Duodenal mucosa (tissue), 2 donors: ENCODE data around the gene SGMS1.
"Not testable (repeated sequence)": the region's sequence is repeated elsewhere in the genome, so short reads cannot be mapped to it uniquely, and the experiment has no call there.

Experiments
- H3K27ac ChIP-seq: one replicate; pipeline ENCODE4 v1.7.0; 2013; ENCODE audit warnings: low read depth, low read length
- H3K27me3 ChIP-seq, 2 donors: one replicate each; pipeline ENCODE4 v1.7.0; 2013; ENCODE audit warnings: low read length in 2 of 2, control low read depth in 1 of 2; ENCODE audit not compliant: insufficient read depth in 2 of 2, control insufficient read depth in 1 of 2
- H3K36me3 ChIP-seq, 2 donors: one replicate each; pipeline ENCODE4 v1.7.0; 2013; ENCODE audit warnings: low read length in 2 of 2, control low read depth in 1 of 2; ENCODE audit not compliant: insufficient read depth in 2 of 2, control insufficient read depth in 1 of 2
- H3K4me1 ChIP-seq, 2 donors: one replicate each; pipeline ENCODE4 v1.7.0; 2013; ENCODE audit warnings: low read length in 2 of 2, control low read depth in 1 of 2; ENCODE audit not compliant: insufficient read depth in 2 of 2, control insufficient read depth in 1 of 2
- H3K4me3 ChIP-seq, 2 donors: one replicate each; pipeline ENCODE4 v1.7.0; 2013; ENCODE audit warnings: low read length in 2 of 2, low read depth in 1 of 2
- H3K9ac ChIP-seq, 2 donors: one replicate each; pipeline ENCODE4 v1.7.0; 2013; ENCODE audit warnings: low read length in 2 of 2, low read depth in 1 of 2
- H3K9me3 ChIP-seq, 2 donors: one replicate each; pipeline ENCODE4 v1.7.0; 2013; ENCODE audit warnings: low read length in 2 of 2, control low read depth in 1 of 2; ENCODE audit not compliant: control insufficient read depth in 1 of 2

SGMS1 gene

DNA sequence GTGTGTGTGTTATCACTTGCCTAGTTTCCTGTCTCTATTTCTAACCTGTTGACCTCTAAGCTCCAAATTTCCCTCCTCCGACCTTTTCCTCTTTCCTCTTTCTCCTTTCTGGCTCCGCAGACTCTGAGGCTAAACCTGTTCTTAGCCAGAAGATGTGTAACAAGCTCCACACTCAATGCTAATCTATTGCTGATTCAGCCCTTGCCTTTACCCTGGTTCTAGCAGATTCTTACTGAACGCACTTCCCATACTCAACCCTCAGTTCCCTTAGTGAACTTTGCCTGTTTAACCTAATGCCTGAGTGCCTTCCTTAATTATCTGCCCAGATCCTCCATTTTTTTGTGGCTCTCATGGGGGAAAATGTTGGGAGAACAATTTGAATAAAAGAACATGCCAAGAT lies 30.0 kb upstream of the SGMS1 start:
- H3K36me3 ChIP-seq: no peaks in the 10 kb centered on the region
- peaks cover 5 to 16% of the 10 kb centered on the region in 2 donors for H3K4me1 ChIP-seq
- no peak overlapping the region for H3K9ac ChIP-seq
- no peak overlapping the region for H3K27ac ChIP-seq
- no peak overlapping the region for H3K4me3 ChIP-seq
- H3K27me3 ChIP-seq: no peaks in the 10 kb centered on the region
- no peaks in the 10 kb centered on the region for H3K9me3 ChIP-seq

DNA sequence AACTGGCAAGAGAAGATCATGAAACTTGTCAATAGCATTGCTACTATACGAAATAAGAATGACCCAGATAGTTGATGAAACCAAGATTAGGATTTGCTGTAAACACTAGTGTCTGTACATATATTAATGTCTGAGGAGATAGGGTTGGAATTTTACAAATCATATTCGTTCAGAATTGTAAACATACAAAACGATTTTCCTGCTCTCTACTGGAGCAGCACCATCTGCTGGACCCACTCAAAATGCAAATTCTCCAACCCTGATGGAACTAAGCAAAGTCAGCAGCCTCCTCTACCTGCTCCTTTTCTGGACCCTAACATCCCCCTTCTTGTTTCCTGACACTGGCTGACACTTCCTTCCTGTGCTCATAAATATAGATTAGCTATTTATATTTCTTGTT lies 29.4 kb upstream of the SGMS1 start:
- H3K9ac ChIP-seq: no peak overlapping the region
- H3K4me1 ChIP-seq: peaks cover 5 to 16% of the 10 kb centered on the region in 2 donors
- H3K36me3 ChIP-seq: no peaks in the 10 kb centered on the region
- no peak overlapping the region for H3K4me3 ChIP-seq
- no peaks in the 10 kb centered on the region for H3K27me3 ChIP-seq
- no peaks in the 10 kb centered on the region for H3K9me3 ChIP-seq
- no peak overlapping the region for H3K27ac ChIP-seq

DNA sequence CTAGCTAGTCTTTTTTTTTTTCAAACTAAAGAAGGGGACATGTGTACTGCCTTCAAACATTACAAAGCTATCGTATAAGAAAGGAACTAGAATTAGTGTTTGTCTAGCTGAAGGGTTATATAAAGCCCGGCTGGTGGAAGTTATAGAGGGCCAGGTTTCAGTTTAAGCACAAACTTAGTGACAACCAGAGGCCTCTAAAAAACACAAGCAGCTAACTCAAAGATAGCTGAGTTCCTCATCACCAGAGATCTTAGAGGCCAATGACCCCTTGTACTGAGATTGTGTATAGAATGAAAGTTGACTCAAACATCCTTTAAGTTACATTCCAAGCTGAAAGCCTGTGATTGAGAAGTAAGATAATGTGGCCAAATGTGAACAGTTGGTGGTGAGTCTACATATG lies 28.1 kb upstream of the SGMS1 start:
- H3K9ac ChIP-seq: no peak overlapping the region
- peaks cover 5 to 16% of the 10 kb centered on the region in 2 donors for H3K4me1 ChIP-seq
- H3K27ac ChIP-seq: no peak overlapping the region
- no peaks in the 10 kb centered on the region for H3K9me3 ChIP-seq
- H3K36me3 ChIP-seq: no peaks in the 10 kb centered on the region
- no peak overlapping the region for H3K4me3 ChIP-seq
- H3K27me3 ChIP-seq: no peaks in the 10 kb centered on the region

DNA sequence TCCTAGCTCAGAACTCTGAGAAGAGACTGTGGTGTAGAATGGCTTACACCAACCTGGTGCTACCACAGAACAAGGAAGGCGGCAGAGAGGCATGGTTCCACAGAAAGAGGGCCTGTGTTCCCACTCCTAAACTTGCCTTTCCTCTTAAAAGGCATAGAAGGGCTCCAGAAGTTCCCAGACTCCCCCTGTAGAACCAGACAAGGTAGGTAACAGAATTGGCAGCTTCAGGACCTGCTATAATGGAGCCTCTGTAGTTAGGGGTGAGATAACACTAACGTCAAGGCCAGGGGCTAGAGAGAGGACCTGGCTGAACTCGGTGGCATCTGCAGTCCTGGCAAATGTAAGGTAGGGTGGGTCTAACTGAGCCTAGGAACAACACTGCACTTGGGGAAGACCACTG lies 26.7 kb upstream of the SGMS1 start:
- H3K27ac ChIP-seq: no peak overlapping the region
- no peaks in the 10 kb centered on the region for H3K27me3 ChIP-seq
- H3K36me3 ChIP-seq: no peaks in the 10 kb centered on the region
- no peak overlapping the region for H3K9ac ChIP-seq
- peaks cover 5 to 16% of the 10 kb centered on the region in 2 donors for H3K4me1 ChIP-seq
- H3K9me3 ChIP-seq: no peaks in the 10 kb centered on the region
- H3K4me3 ChIP-seq: no peak overlapping the region

DNA sequence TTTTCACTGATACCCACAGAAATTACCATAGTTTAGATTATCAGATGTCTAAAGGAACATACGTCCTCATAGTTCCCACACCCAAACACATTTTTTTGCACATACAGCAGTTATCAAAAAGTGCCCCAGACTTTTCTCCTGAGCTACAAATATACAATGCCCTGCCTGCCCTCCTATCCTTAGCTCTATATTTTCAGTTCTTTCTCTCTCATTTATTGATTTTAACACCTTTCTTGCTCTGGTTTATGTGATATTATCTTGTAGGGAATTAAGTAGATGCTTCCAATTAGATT lies 25.1 kb upstream of the SGMS1 start:
- Histone ChIP-seq H3K36me3 (no peaks in the 10 kb centered on the region), H3K27me3 (no peaks in the 10 kb centered on the region), H3K9ac (no peak overlapping the region), H3K9me3 (no peaks in the 10 kb centered on the region), H3K4me3 (no peak overlapping the region), H3K4me1 (peaks cover 5 to 14% of the 10 kb centered on the region in 2 donors), H3K27ac (no peak overlapping the region)

DNA sequence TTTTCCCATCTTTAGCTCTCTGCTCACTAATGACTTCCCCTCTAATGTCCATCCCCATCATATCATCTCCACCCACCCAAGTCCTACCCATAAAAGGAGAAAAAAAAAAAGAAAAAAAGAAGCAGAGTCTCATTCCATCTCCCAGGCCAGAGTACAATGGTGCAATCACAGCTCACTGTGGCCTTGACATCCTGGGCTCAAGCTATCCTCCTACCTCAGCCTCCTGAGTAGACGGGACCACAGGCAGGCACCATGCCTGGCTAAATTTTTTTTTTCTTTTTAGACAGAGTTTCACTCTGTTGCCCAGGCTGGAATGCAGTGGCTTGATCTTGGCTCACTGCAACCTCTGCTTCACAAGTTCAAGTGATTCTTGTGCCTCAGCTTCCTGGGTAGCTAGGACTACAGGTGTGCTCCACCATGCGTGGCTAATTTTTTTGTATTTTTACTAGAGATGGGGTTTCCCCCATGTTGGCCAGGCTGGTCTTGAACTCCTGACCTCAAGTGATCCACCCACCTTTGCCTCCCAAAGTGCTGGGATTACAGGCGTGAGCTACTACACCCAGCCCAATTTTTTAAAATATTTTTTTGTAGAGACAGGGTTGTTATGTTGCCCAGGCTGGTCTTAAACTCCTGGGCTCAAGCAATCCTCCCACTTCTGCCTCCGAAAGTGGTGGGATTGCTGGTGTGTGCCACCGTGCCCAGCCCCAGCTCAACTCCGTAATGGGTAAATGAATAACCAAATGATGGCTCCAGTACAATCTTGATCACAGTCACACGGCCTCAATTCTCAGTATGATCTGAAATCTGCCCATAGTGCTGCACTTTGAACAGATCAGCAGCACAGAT lies 24.6 kb upstream of the SGMS1 start:
- Histone ChIP-seq H3K27ac (no peak overlapping the region), H3K27me3 (no peaks in the 10 kb centered on the region), H3K4me3 (no peak overlapping the region), H3K9ac (no peak overlapping the region), H3K4me1 (peaks cover 5 to 8% of the 10 kb centered on the region in 2 donors), H3K9me3 (no peaks in the 10 kb centered on the region), H3K36me3 (no peaks in the 10 kb centered on the region)

DNA sequence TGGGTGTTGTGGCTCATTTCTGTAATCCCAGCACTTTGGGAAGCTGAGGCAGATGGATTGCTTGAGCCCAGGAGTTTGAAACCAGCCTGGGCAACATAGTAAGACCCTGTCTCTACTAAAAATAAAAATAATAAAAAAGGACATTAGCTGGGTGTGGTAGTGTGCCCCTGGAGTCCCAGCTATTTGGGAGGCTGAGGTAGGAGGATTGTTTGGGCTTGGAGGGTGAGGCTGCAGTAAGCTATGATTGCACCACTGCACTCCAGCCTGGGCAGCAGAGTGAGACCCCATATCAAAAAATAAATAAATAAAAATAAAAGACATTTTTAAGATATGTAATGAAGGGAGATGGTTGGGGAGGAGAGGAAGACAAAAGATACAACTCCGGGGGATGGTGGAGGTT lies 23.6 kb upstream of the SGMS1 start:
- H3K27me3 ChIP-seq, H3K27ac ChIP-seq, H3K4me3 ChIP-seq, H3K9me3 ChIP-seq, H3K4me1 ChIP-seq, H3K9ac ChIP-seq, H3K36me3 ChIP-seq: not testable (repeated sequence)

DNA sequence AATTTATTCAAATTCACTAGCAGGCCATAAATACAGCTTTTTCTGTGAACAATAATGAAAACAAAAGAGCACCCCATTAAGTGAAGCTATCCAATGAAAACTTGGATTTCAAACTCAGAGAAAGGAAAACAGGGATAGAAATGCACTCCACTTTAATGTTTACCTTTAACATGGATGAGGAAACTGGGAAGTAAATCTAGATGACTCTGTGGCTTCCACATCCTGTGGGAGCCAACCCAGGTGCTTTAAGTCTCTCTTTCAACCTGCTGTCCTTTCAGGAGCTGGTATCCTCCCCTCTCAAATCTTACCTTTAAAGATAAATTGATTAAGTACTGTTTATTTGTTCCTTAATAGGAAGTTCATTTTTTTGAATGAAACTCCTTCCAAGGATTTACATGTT lies 21.5 kb upstream of the SGMS1 start:
- no peaks in the 10 kb centered on the region for H3K36me3 ChIP-seq
- H3K9me3 ChIP-seq: no peaks in the 10 kb centered on the region
- no peak overlapping the region for H3K27ac ChIP-seq
- H3K9ac ChIP-seq: no peak overlapping the region
- H3K27me3 ChIP-seq: no peaks in the 10 kb centered on the region
- peaks cover 4 to 5% of the 10 kb centered on the region in 2 donors for H3K4me1 ChIP-seq
- H3K4me3 ChIP-seq: no peak overlapping the region

DNA sequence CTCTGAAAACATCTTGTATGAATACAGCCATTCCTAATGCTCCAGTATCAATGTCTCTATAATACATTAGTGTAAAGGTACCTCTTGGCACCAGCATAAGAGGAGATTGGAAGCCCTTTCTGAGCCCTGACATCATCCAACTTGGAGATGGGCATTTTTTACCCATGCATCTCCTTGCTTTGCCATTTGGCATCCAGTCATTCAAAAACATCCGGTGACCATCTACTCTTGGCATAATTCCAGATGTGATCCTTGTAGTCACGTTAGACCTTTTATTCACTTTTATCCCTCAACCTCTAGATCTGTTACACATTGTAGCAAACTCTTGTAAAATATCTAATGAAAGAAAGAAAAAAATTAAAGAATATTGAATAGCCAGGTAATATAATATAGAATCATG lies 17.9 kb upstream of the SGMS1 start:
- H3K27me3 ChIP-seq: no peaks in the 10 kb centered on the region
- no peaks in the 10 kb centered on the region for H3K9me3 ChIP-seq

DNA sequence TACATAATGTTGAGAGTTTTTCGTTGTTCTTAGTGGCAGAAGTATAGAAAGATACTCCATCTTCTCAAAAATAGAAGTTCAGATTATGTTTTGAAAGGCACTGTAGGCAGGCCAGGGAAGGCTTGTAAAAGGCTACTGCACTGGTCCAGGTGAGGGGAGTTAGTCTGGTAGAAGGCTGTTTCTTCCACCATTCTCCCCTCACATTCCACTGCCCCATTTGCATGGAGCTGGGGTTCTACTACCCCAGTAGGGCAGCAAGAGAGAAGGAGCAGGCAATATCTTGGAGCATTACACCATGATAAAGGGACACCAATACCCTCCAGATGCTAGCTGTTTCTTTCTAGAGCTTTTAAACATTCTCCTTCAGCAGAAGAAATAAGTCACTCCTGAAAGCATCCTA lies 16.5 kb upstream of the SGMS1 start:
- Histone ChIP-seq H3K9me3 (no peaks in the 10 kb centered on the region), H3K36me3 (no peaks in the 10 kb centered on the region), H3K27ac (no peak overlapping the region), H3K4me3 (no peak overlapping the region), H3K27me3 (no peaks in the 10 kb centered on the region), H3K9ac (no peak overlapping the region), H3K4me1 (peaks cover 0 to 3% of the 10 kb centered on the region in 2 donors)

More for the DNA sequence above, 17.9 kb upstream of the SGMS1 start:
- Histone ChIP-seq H3K4me1 (peaks cover 0 to 3% of the 10 kb centered on the region in 2 donors), H3K4me3 (no peak overlapping the region), H3K27ac (no peak overlapping the region), H3K9ac (no peak overlapping the region), H3K36me3 (no peaks in the 10 kb centered on the region)
